SU-DHL-6 (cell line): Measurements from ENCODE around the gene SUSD6.
A peak's percentile ranks its signal among the peaks of the same experiment; 100 is the strongest.

ENCODE experiments used
- H2AFZ ChIP-seq: fragments of 200-600 bp; sonication (generic); 2 replicates; pipeline ENCODE4 v1.6.1; 2014; ENCODE audit warnings: low read depth, mild to moderate bottlenecking, moderate library complexity, mixed read lengths, antibody characterized with exemption, low read length; ENCODE audit not compliant: severe bottlenecking
- H3F3A ChIP-seq: fragments of 200-600 bp; shearing (Covaris generic); 2 replicates; pipeline ENCODE4 v1.6.0; 2016; ENCODE audit warnings: antibody characterized with exemption, mild to moderate bottlenecking; ENCODE audit not compliant: insufficient read depth
- H3K27ac ChIP-seq: fragments of 200-600 bp; sonication (generic); 2 replicates; pipeline ENCODE4 v1.5.1; 2016; ENCODE audit warnings: low read depth, mild to moderate bottlenecking, low read length, moderate library complexity, mixed read lengths
- H3K27me3 ChIP-seq: fragments of 200-600 bp; sonication (generic), shearing (Covaris generic); 2 replicates; pipeline ENCODE4 v1.6.0; 2014; ENCODE audit warnings: mild to moderate bottlenecking, low read length
- H3K36me3 ChIP-seq: fragments of 200-600 bp; sonication (generic); 2 replicates; pipeline ENCODE4 v1.6.1; 2014; ENCODE audit warnings: mild to moderate bottlenecking, low read length, mixed read lengths
- H3K4me2 ChIP-seq: fragments of 300-600, 200-600 bp; shearing (Covaris generic), sonication (generic); 2 replicates; pipeline ENCODE4 v1.6.0; 2014; ENCODE audit warnings: low read length, low read depth, mild to moderate bottlenecking; ENCODE audit not compliant: poor library complexity, severe bottlenecking
- H3K4me3 ChIP-seq: fragments of 200-600 bp; sonication (generic); 2 replicates; pipeline ENCODE4 v1.5.1; 2014; ENCODE audit warnings: antibody characterized with exemption, low read length, mild to moderate bottlenecking, mixed read lengths; ENCODE audit not compliant: insufficient read depth, poor library complexity, severe bottlenecking
- H3K79me2 ChIP-seq: fragments of 200-600 bp; sonication (generic); 2 replicates; pipeline ENCODE4 v1.6.1; 2014; ENCODE audit warnings: mild to moderate bottlenecking, low read length, moderate library complexity; ENCODE audit not compliant: insufficient read depth
- H3K9ac ChIP-seq: fragments of 200-600 bp; sonication (generic); 2 replicates; pipeline ENCODE4 v1.7.0; 2014; ENCODE audit warnings: mild to moderate bottlenecking, low read length
- H3K9me2 ChIP-seq: fragments of 200-600 bp; sonication (generic); replicated peaks from 2 replicates; pipeline ENCODE4 v1.6.1; 2014; ENCODE audit warnings: low read length; ENCODE audit not compliant: insufficient read depth
- H3K9me3 ChIP-seq: fragments of 200-600 bp; sonication (generic); 2 replicates; pipeline ENCODE4 v1.6.1; 2014; ENCODE audit warnings: low read length, mixed read lengths; ENCODE audit not compliant: insufficient read depth
- H4K20me1 ChIP-seq: fragments of 200-600 bp; sonication (generic); 2 replicates; pipeline ENCODE4 v1.6.1; 2014; ENCODE audit warnings: low read depth, mild to moderate bottlenecking, antibody characterized with exemption, low read length, moderate library complexity, mixed read lengths
- EZH2phosphoT487 ChIP-seq: fragments of 200-600 bp; sonication (generic), shearing (Covaris generic); conservative IDR thresholded peaks from 2 replicates; pipeline ENCODE4 v1.6.1; 2018; ENCODE audit warnings: mild to moderate bottlenecking, antibody characterized with exemption, low read length, moderate library complexity, mixed read lengths
- TF ChIP-seq, protein P1 (sequence below): fragments of 200-600 bp; sonication (generic); IDR thresholded peaks from one replicate; pipeline ENCODE4 v1.5.1; 2017; ENCODE audit warnings: antibody characterized with exemption, mild to moderate bottlenecking, low read length, moderate library complexity; ENCODE audit not compliant: insufficient read depth, poor library complexity, severe bottlenecking

Gene SUSD6

DNA sequence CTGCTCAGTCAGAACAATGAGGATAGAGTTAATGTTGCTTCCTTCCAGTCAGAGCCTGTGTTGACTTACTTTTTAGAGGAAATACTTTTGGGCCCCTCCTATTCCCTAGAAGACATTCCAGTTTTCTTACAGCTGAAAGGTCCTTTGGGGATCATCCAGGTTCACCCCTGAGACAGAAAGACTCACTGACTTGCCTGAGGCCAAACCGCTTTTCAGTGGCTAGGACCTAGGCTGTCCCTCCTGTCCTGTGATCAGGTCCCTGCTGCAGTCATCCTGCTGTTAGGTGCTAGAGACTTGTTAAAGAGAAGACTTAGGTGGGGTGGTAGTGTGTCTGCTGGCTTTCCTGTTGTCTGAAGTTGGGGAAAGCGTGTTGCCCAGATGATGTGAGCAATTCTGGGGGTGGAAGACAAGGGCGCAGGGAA, 39.6 kb downstream of the SUSD6 start:
- H3K4me2 ChIP-seq: peak overlapping the region; percentile 59
- H3K27me3 ChIP-seq: no peaks in the 10 kb centered on the region
- H4K20me1 ChIP-seq: peaks cover 22% of the 10 kb centered on the region; the same call in 1 of the 2 replicates
- H3K9me2 ChIP-seq: no peaks in the 10 kb centered on the region
- peaks cover 96% of the 10 kb centered on the region for H3K79me2 ChIP-seq
- H2AFZ ChIP-seq: no peak overlapping the region
- H3K27ac ChIP-seq: peak overlapping the region; percentile 92
- no peak overlapping the region for H3K9ac ChIP-seq
- peaks cover 44% of the 10 kb centered on the region for H3F3A ChIP-seq
- no peaks in the 10 kb centered on the region for H3K9me3 ChIP-seq
- H3K36me3 ChIP-seq: no peaks in the 10 kb centered on the region
- TF ChIP-seq, protein P1, sequence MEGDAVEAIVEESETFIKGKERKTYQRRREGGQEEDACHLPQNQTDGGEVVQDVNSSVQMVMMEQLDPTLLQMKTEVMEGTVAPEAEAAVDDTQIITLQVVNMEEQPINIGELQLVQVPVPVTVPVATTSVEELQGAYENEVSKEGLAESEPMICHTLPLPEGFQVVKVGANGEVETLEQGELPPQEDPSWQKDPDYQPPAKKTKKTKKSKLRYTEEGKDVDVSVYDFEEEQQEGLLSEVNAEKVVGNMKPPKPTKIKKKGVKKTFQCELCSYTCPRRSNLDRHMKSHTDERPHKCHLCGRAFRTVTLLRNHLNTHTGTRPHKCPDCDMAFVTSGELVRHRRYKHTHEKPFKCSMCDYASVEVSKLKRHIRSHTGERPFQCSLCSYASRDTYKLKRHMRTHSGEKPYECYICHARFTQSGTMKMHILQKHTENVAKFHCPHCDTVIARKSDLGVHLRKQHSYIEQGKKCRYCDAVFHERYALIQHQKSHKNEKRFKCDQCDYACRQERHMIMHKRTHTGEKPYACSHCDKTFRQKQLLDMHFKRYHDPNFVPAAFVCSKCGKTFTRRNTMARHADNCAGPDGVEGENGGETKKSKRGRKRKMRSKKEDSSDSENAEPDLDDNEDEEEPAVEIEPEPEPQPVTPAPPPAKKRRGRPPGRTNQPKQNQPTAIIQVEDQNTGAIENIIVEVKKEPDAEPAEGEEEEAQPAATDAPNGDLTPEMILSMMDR: no peak
- H3K4me3 ChIP-seq: no peak overlapping the region

- peaks cover 22% of the 10 kb centered on the region; the same call in 1 of the 2 replicates for H4K20me1 ChIP-seq
Measured at GRCh38 chr14:69651664-69652063, 40.3 kb downstream of the SUSD6 start.

GRCh38 chr14:69652942-69653684, 41.7 kb downstream of the SUSD6 start:
- no peaks in the 10 kb centered on the region for H3K9me3 ChIP-seq
- no peaks in the 10 kb centered on the region for H3K27me3 ChIP-seq
- peaks cover 44% of the 10 kb centered on the region for H3F3A ChIP-seq
- peak overlapping the region; percentile 59 for H3K4me2 ChIP-seq
- TF ChIP-seq, protein P1: no peak
- no peak for TF ChIP-seq EZH2phosphoT487
- no peaks in the 10 kb centered on the region for H3K9me2 ChIP-seq
- no peak overlapping the region for H3K4me3 ChIP-seq
- peak overlapping the region; percentile 25 for H3K9ac ChIP-seq
- H3K27ac ChIP-seq: peak overlapping the region; percentile 92
- no peak overlapping the region for H2AFZ ChIP-seq
- H3K36me3 ChIP-seq: no peaks in the 10 kb centered on the region
- H4K20me1 ChIP-seq: peaks cover 22% of the 10 kb centered on the region; the same call in 1 of the 2 replicates
- peaks cover 98% of the 10 kb centered on the region for H3K79me2 ChIP-seq

More at GRCh38 chr14:69651664-69652063, 40.3 kb downstream of the SUSD6 start:
- no peaks in the 10 kb centered on the region for H3K9me2 ChIP-seq
- H3K27ac ChIP-seq: peak overlapping the region; percentile 92
- H3K4me2 ChIP-seq: peak overlapping the region; percentile 59
- no peaks in the 10 kb centered on the region for H3K27me3 ChIP-seq
- H3K79me2 ChIP-seq: peaks cover 97% of the 10 kb centered on the region
- H3F3A ChIP-seq: peaks cover 44% of the 10 kb centered on the region
- TF ChIP-seq, protein P1: no peak
- no peak for TF ChIP-seq EZH2phosphoT487
- H2AFZ ChIP-seq: no peak overlapping the region
- H3K9ac ChIP-seq: no peak overlapping the region
- H3K4me3 ChIP-seq: no peak overlapping the region
- no peaks in the 10 kb centered on the region for H3K36me3 ChIP-seq
- no peaks in the 10 kb centered on the region for H3K9me3 ChIP-seq
